ENCODE data around the gene RAD51B.

The RAD51B gene

DNA sequence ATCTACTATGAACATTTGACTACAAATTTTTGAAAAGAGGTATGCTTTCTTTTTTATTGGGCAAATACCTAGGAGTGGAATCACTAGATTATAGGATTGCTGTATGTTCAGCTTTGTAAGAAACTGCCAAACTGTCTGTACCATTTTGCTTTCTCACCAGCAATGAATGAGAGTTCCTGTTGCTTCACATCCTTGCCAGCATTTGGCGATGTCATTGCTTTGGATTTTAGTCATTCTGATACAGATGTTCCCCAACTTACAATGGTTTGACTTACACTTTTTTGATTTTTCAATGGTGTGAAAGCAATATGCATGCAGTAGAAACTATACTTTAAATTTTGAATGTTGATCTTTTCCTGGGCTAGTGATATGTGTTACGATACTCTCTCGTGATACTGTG, 328.7 kb downstream of the RAD51B start:
- Histone ChIP-seq H3K4me3 (ENCODE audit: low read length) (no peak overlapping the region), H3K79me2 (ENCODE audit: low read length) (no peaks in the 10 kb centered on the region), H3K9me3 (replicated peaks; ENCODE audit: insufficient read depth, low read length) (no peaks in the 10 kb centered on the region), H4K20me1 (ENCODE audit: insufficient read depth, low read length) (no peaks in the 10 kb centered on the region), H3K27me3 (replicated peaks; ENCODE audit: insufficient read depth, low read length) (no peaks in the 10 kb centered on the region), H2AFZ (ENCODE audit: low read length) (no peak overlapping the region), H3K4me2 (ENCODE audit: low read depth, low read length) (no peak overlapping the region), H3K4me1 (ENCODE audit: low read length) (no peaks in the 10 kb centered on the region), H3K9ac (ENCODE audit: low read length) (no peak overlapping the region), H3K36me3 (replicated peaks; ENCODE audit: insufficient read depth, low read length) (no peaks in the 10 kb centered on the region), H3K27ac (ENCODE audit: low read length) (no peak overlapping the region), H3K9me2 (replicated peaks; ENCODE audit: insufficient read depth, low read length) (no peaks in the 10 kb centered on the region), H3F3A (ENCODE audit: insufficient read depth, low read length) (no peaks in the 10 kb centered on the region)
- TF ChIP-seq EZH2phosphoT487 (IDR thresholded peaks at IDR 0.05; ENCODE audit: low read length): no peak
- no peak for TF ChIP-seq EZH2 (optimal IDR thresholded peaks at IDR 0.05; ENCODE audit: low read depth, low read length)
- TF ChIP-seq, protein P1, sequence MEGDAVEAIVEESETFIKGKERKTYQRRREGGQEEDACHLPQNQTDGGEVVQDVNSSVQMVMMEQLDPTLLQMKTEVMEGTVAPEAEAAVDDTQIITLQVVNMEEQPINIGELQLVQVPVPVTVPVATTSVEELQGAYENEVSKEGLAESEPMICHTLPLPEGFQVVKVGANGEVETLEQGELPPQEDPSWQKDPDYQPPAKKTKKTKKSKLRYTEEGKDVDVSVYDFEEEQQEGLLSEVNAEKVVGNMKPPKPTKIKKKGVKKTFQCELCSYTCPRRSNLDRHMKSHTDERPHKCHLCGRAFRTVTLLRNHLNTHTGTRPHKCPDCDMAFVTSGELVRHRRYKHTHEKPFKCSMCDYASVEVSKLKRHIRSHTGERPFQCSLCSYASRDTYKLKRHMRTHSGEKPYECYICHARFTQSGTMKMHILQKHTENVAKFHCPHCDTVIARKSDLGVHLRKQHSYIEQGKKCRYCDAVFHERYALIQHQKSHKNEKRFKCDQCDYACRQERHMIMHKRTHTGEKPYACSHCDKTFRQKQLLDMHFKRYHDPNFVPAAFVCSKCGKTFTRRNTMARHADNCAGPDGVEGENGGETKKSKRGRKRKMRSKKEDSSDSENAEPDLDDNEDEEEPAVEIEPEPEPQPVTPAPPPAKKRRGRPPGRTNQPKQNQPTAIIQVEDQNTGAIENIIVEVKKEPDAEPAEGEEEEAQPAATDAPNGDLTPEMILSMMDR (IDR thresholded peaks at IDR 0.05; ENCODE audit: low read length): no peak
- no peak for DNase-seq

DNA sequence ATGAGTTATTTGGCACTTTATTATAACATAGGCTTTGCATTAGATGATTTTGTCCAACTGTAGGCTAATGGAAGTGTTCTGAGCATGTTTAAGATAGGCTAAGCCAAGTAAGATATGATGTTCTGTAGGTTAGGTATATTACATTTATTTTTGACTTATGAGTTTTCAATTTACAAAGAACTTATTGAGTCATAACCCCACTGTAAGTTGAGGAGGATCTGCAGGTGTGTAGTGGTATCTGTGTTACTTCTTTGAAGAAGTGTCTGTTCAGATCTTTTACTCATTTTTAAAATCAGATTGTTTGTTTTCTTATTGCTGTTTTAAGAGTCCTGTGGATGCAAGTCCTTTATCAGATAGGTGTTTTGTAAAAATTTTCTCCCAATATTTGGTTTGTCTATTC, 329.2 kb downstream of the RAD51B start:
- no peaks in the 10 kb centered on the region for H3K9me2 ChIP-seq (replicated peaks; ENCODE audit: insufficient read depth, low read length)
- H3K9me3 ChIP-seq (replicated peaks; ENCODE audit: insufficient read depth, low read length): no peaks in the 10 kb centered on the region
- H3K4me1 ChIP-seq (ENCODE audit: low read length): no peaks in the 10 kb centered on the region
- H3F3A ChIP-seq (ENCODE audit: insufficient read depth, low read length): no peaks in the 10 kb centered on the region
- H3K79me2 ChIP-seq (ENCODE audit: low read length): no peaks in the 10 kb centered on the region
- DNase-seq: no peak
- H3K27ac ChIP-seq (ENCODE audit: low read length): no peak overlapping the region
- H3K27me3 ChIP-seq (replicated peaks; ENCODE audit: insufficient read depth, low read length): no peaks in the 10 kb centered on the region
- H3K4me3 ChIP-seq (ENCODE audit: low read length): no peak overlapping the region
- H4K20me1 ChIP-seq (ENCODE audit: insufficient read depth, low read length): no peaks in the 10 kb centered on the region
- no peak overlapping the region for H2AFZ ChIP-seq (ENCODE audit: low read length)
- TF ChIP-seq EZH2 (optimal IDR thresholded peaks at IDR 0.05; ENCODE audit: low read depth, low read length): no peak
- no peak for TF ChIP-seq EZH2phosphoT487 (IDR thresholded peaks at IDR 0.05; ENCODE audit: low read length)
- TF ChIP-seq, protein P1 (IDR thresholded peaks at IDR 0.05; ENCODE audit: low read length): no peak
- no peak overlapping the region for H3K4me2 ChIP-seq (ENCODE audit: low read depth, low read length)
- H3K9ac ChIP-seq (ENCODE audit: low read length): no peak overlapping the region
- H3K36me3 ChIP-seq (replicated peaks; ENCODE audit: insufficient read depth, low read length): no peaks in the 10 kb centered on the region

DNA sequence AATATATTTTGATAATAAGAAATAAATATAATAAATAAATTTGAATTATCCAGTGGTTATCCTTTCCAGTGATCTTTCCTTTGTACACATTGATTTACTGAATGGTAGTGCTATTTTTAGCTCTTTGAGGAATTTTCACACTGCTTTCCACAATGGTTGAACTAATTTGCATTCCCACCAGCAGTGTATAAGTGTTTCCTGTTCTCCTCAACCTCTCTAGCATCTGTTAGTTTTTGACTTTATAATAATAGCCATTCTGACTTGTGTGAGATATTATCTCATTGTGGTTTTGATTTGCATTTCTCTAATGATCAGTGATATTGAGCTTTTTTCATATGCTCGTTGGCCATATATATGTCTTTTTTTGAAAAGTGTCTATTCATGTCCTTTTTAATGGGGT, 333.7 kb downstream of the RAD51B start:
- no peak overlapping the region for H2AFZ ChIP-seq (ENCODE audit: low read length)
- no peak overlapping the region for H3K9ac ChIP-seq (ENCODE audit: low read length)
- H3F3A ChIP-seq (ENCODE audit: insufficient read depth, low read length): no peaks in the 10 kb centered on the region
- TF ChIP-seq, protein P1 (IDR thresholded peaks at IDR 0.05; ENCODE audit: low read length): no peak
- no peak for TF ChIP-seq EZH2phosphoT487 (IDR thresholded peaks at IDR 0.05; ENCODE audit: low read length)
- no peak for TF ChIP-seq EZH2 (optimal IDR thresholded peaks at IDR 0.05; ENCODE audit: low read depth, low read length)
- H3K4me1 ChIP-seq (ENCODE audit: low read length): no peaks in the 10 kb centered on the region
- no peaks in the 10 kb centered on the region for H3K9me3 ChIP-seq (replicated peaks; ENCODE audit: insufficient read depth, low read length)
- no peak overlapping the region for H3K27ac ChIP-seq (ENCODE audit: low read length)
- no peak overlapping the region for H3K4me3 ChIP-seq (ENCODE audit: low read length)
- no peaks in the 10 kb centered on the region for H4K20me1 ChIP-seq (ENCODE audit: insufficient read depth, low read length)
- no peaks in the 10 kb centered on the region for H3K27me3 ChIP-seq (replicated peaks; ENCODE audit: insufficient read depth, low read length)
- no peaks in the 10 kb centered on the region for H3K79me2 ChIP-seq (ENCODE audit: low read length)
- H3K9me2 ChIP-seq (replicated peaks; ENCODE audit: insufficient read depth, low read length): no peaks in the 10 kb centered on the region
- no peaks in the 10 kb centered on the region for H3K36me3 ChIP-seq (replicated peaks; ENCODE audit: insufficient read depth, low read length)
- no peak overlapping the region for H3K4me2 ChIP-seq (ENCODE audit: low read depth, low read length)
- DNase-seq: no peak
